Fibroblast of skin of left biceps (primary cell): ENCODE data around the gene MIOX.
"Not testable (repeated sequence)": the region's sequence is repeated elsewhere in the genome, so short reads cannot be mapped to it uniquely, and the experiment has no call there.

Experiments used
- DNase-seq, 2 experiments: peaks; one replicate each; pipeline ENCODE4 v3.0.0-alpha.2; 2013; ENCODE audit warnings: low read depth in 2 of 2

Gene MIOX

GRCh38 chr22:50529897-50530579, 43.4 kb downstream of the MIOX start, which contains the start of gene TYMP:
TSS of gene TYMP (minus strand) at chr22:50530012. CDS start at chr22:50529709, 303 bp downstream.
- no peak for DNase-seq

GRCh38 chr22:50530580-50530876, 43.9 kb downstream of the MIOX start:
- DNase-seq: no peak

- no peak for DNase-seq
Measured at GRCh38 chr22:50530877-50531545, 44.4 kb downstream of the MIOX start.

DNA sequence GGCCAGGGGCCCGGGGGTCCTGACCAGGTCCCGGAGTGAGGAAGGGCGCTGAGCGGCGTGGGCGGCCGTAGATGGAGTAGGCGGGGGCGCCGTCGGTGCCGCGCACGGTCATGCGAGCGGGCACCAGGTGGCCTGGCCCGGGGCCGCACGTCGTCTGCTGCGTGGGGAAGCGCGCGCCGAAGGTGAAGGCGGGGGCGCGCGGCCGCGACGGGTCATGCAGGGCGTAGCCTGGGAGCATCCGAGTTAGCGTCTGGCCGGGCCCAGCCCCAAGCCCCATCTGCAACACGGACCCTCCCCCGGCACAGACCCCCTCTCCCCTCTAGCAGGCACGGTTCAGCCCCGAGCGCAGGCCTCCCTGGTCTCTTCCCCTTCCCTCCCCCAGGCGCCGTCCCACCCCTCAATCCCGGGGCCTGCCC, 44.9 kb downstream of the MIOX start:
- no peak for DNase-seq

- no peak for DNase-seq
Measured at GRCh38 chr22:50531962-50532674, 45.5 kb downstream of the MIOX start.

DNA sequence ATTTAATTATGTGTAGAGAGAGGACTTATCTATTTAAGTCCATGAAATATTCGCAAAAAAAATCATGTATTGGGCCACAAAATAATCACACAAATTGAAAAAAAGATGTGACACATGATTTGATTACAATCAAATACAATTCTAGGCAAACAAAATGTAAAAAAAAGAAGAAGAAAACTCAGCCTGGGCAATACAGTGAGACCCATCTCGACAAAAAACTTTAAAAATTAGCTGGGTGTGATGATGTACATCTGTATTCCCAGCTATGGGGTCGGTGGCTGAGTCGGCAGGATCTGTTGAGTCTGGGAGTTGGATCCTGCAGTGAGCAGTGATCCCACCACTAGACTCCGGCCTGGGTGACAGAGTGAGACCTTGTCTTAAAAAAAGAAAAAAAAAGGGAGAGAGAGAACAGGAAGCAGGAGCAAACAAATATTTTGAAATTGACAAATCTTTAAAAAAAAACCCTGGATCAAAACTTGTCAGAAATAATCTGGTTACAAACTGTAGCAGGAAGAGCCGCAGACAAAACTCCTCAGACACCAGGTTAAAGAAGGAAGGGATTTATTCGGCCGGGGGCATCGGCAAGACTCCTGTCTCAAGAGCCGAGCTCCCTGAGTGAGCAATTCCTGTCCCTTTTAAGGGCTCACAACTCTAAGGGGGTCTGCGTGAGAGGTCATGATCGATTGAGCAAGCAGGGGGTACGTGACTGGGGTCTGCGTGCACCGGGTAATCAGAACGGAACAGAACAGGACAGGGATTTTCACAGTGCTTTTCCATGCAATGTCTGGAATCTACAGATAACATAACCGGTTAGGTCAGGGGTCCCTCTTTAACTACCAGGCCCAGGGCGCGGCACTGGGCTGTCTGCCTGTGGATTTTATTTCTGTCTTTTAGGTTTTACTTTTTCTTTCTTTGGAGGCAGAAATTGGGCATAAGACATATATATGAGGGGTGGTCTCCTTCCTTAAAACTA, 46.5 kb downstream of the MIOX start:
- DNase-seq: no peak

- not testable (repeated sequence) for DNase-seq
Measured at GRCh38 chr22:50533856-50534711, 47.4 kb downstream of the MIOX start.

DNA sequence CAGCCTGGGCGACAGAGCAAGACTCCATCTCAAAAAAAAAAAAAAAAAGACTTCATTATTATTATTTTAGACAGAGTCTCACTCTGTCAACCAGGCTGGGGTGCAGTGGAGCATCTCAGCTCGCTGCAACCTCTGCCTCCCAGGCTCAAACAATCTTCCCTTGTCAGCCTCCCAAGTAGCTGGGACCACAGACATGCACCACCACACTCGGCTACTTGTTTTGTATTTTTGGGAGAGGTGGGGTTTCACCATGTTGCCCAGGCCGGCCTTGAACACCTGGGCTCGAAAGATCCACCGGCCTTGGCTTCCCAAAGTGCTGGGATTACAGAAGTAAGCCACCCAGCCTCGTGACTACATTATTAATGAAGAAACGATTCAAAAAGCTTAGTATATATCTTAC, 48.5 kb downstream of the MIOX start:
- DNase-seq: no peak

DNA sequence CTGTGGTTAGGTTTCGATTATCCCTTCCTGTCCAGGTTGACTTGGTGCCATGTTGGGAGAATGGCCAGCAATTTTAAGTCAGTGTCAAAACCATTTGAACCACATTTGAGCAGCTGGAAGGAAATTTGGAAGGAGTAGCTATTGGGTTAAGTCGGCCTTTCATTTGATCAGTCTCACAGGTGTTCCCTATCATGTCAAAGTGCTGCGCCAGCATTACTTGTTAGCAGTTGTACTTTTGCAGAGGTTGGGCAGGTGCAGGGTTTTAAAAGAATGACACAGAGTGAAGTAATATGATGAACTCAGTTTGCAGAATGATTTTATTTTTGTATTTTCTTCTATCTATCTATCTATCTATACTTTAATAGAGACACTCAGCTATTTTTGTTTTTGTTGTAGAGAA, 49.6 kb downstream of the MIOX start:
- DNase-seq: no peak

GRCh38 chr22:50537765-50538164, 51.1 kb downstream of the MIOX start:
- DNase-seq: no peak
